GM12875 (cell line): ENCODE data around the gene UBE2C.

Source experiments
- H3K4me3 ChIP-seq: one replicate; pipeline ENCODE4 v1.5.1; 2011; ENCODE audit warnings: low read depth, low read length, control low read depth
- CTCF ChIP-seq: IDR thresholded peaks from 2 replicates; pipeline ENCODE4 v1.5.1; 2011; ENCODE audit warnings: low read depth, mild to moderate bottlenecking, control low read depth, inconsistent platforms, low read length, moderate library complexity, borderline replicate concordance; ENCODE audit not compliant: insufficient read depth

Gene UBE2C

DNA sequence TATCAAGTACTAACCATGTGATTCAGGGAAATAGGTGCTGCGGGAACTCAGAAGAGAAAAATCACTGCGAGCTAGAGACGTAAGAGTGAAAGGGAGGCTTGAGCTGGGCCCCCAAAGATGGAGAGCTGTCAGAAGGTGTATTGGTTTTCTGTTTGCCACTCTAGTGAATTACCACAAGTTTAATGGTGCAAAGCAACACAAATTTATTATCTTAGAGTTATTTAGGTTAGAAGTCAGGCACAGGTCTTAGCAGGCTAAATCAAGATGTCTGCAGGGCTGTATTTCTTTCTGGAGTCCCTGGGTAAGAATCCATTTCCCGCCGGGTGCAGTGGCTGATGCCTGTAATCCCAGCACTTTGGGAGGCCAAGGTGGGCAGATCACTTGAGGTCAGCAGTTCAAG is 47.5 kb downstream of the UBE2C start:
- H3K4me3 ChIP-seq = no peak overlapping the region
- TF ChIP-seq CTCF = no peak

- TF ChIP-seq CTCF = no peak
Measured at GRCh38 chr20:45860560-45861220, 48.2 kb downstream of the UBE2C start.

DNA sequence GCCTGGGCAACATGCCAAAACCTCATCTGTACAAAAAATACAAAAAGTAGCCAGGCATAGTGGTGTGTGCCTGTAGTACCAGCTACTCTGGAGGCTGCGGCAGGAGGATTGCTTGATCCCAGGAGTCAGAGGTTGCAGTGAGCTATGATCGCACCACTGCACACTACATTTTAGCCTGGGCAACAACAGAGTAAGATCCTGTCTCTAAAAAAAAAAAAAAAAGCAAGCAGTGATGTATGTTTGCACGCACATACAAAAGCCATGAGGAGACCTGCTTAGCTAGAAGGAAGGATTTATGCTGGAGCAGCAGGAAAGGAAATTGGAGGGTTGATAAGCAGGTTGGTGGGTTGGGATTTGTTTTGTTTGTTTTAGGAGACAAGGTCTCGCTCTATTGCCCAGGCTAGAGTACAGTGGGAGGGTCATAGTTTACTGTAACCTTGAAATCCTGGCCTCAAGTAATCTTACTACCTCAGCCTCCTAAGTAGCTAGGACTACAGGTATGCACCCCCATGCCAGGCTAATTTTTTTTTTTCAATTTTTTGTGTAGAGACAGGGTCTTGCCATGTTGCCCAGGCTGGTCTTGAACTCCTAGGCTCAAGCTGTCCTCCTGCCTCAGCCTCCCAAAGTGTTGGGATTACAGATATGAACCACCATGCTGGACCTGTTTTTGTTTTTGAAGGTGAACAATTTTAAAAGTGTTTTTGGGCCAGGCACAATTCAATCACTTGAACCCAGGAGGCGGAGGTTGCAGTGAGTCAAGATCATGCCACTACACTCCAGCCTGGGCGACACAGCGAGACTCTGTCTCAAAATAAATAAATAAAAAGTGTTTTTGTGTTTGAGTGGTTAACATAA is 49.0 kb downstream of the UBE2C start:
- no peak for TF ChIP-seq CTCF
- H3K4me3 ChIP-seq = no peak overlapping the region

More at GRCh38 chr20:45860560-45861220, 48.2 kb downstream of the UBE2C start:
- no peak overlapping the region for H3K4me3 ChIP-seq

GRCh38 chr20:45863543-45864470 is 51.4 kb downstream of the UBE2C start:
- TF ChIP-seq CTCF = no peak
- H3K4me3 ChIP-seq = no peak overlapping the region

GRCh38 chr20:45866454-45866853 is 54.0 kb downstream of the UBE2C start:
- H3K4me3 ChIP-seq = no peak overlapping the region
- TF ChIP-seq CTCF = no peak
